GM21723 (cell line): Measurements from ENCODE around the gene SARS2.
A peak's percentile ranks its signal among the peaks of the same experiment; 100 is the strongest.
"Not testable (repeated sequence)": the region's sequence is repeated elsewhere in the genome, so short reads cannot be mapped to it uniquely, and the experiment has no call there.

Experiments
- ATAC-seq: cut with Tn5 transposase; IDR thresholded peaks from one replicate; pipeline ENCODE4 v1.9.1; 2021; ENCODE audit warnings: mild to moderate bottlenecking, moderate library complexity; ENCODE audit not compliant: unreplicated experiment

The SARS2 gene

GRCh38 chr19:38946229-38947010, 15.9 kb upstream of the SARS2 start:
- ATAC-seq = no peak

GRCh38 chr19:38945562-38946228, 15.1 kb upstream of the SARS2 start:
- no peak for ATAC-seq

GRCh38 chr19:38944981-38945506, 14.5 kb upstream of the SARS2 start:
- ATAC-seq = no peak

GRCh38 chr19:38942471-38943181, 12.1 kb upstream of the SARS2 start:
- ATAC-seq = no peak

GRCh38 chr19:38941979-38942378, 11.4 kb upstream of the SARS2 start:
- no peak for ATAC-seq

- ATAC-seq = not testable (repeated sequence)
Observed at GRCh38 chr19:38941466-38941865, 10.9 kb upstream of the SARS2 start.

GRCh38 chr19:38939957-38940356, 9.4 kb upstream of the SARS2 start:
- ATAC-seq = no peak

GRCh38 chr19:38933544-38933943, 3.0 kb upstream of the SARS2 start:
- ATAC-seq = no peak

GRCh38 chr19:38932425-38933179, 2.0 kb upstream of the SARS2 start:
- ATAC-seq = no peak

- no peak for ATAC-seq
Observed at GRCh38 chr19:38931521-38931793, 894 bp upstream of the SARS2 start.

- ATAC-seq = peak; percentile 90
Observed at GRCh38 chr19:38930776-38931520, 385 bp upstream of the SARS2 start, which contains the start of gene MRPS12. Gene MRPS12, plus strand, starts transcription at chr19:38930944. Its CDS starts 351 bp downstream, at chr19:38931295.

- ATAC-seq = no peak
Observed at GRCh38 chr19:38928391-38929001, 2.1 kb downstream of the SARS2 start.

- no peak for ATAC-seq
Observed at GRCh38 chr19:38924388-38924787, 6.2 kb downstream of the SARS2 start.

- ATAC-seq = no peak
Observed at GRCh38 chr19:38922482-38922881, 8.1 kb downstream of the SARS2 start.

- no peak for ATAC-seq
Observed at GRCh38 chr19:38921420-38922274, 8.9 kb downstream of the SARS2 start.

GRCh38 chr19:38920602-38921419, 9.8 kb downstream of the SARS2 start:
- no peak for ATAC-seq

- no peak for ATAC-seq
Observed at GRCh38 chr19:38919837-38920601, 10.5 kb downstream of the SARS2 start.
